ENCODE data around the gene FHOD3.
"Not testable (repeated sequence)": the region's sequence is repeated elsewhere in the genome, so short reads cannot be mapped to it uniquely, and the experiment has no call there.

The FHOD3 gene

GRCh38 chr18:36770315-36770946 is 472.9 kb downstream of the FHOD3 start:
- DNase-seq: no peak

- no peak for DNase-seq
Observed at GRCh38 chr18:36771245-36771644, 473.7 kb downstream of the FHOD3 start.

- DNase-seq: no peak
Observed at GRCh38 chr18:36772241-36772723, 474.8 kb downstream of the FHOD3 start.

- no peak for DNase-seq
Observed at GRCh38 chr18:36775396-36775795, 477.9 kb downstream of the FHOD3 start.

- no peak for DNase-seq
Observed at GRCh38 chr18:36776650-36777049, 479.1 kb downstream of the FHOD3 start.

GRCh38 chr18:36777566-36777965 is 480.1 kb downstream of the FHOD3 start:
- DNase-seq: no peak

GRCh38 chr18:36780748-36781147 is 483.2 kb downstream of the FHOD3 start:
- no peak for DNase-seq

- DNase-seq: no peak
Observed at GRCh38 chr18:36782710-36783109, 485.2 kb downstream of the FHOD3 start.

- DNase-seq: no peak
Observed at GRCh38 chr18:36783792-36784191, 486.3 kb downstream of the FHOD3 start.

- DNase-seq: no peak
Observed at GRCh38 chr18:36786686-36787085, 489.2 kb downstream of the FHOD3 start.

GRCh38 chr18:36792634-36793283 is 495.2 kb downstream of the FHOD3 start:
- no peak for DNase-seq

GRCh38 chr18:36798738-36799473 is 501.4 kb downstream of the FHOD3 start:
- DNase-seq: no peak

- DNase-seq: no peak
Observed at GRCh38 chr18:36805105-36805504, 507.6 kb downstream of the FHOD3 start.

GRCh38 chr18:36808681-36809080 is 511.2 kb downstream of the FHOD3 start:
- DNase-seq: no peak

- DNase-seq: peak; percentile 4
Observed at GRCh38 chr18:36809590-36810381, 512.3 kb downstream of the FHOD3 start.

- no peak for DNase-seq
Observed at GRCh38 chr18:36811430-36811829, 513.9 kb downstream of the FHOD3 start.

- no peak for DNase-seq
Observed at GRCh38 chr18:36811955-36812354, 514.4 kb downstream of the FHOD3 start.

- DNase-seq: no peak
Observed at GRCh38 chr18:36812678-36813077, 515.2 kb downstream of the FHOD3 start.

- DNase-seq: no peak
Observed at GRCh38 chr18:36813101-36813775, 515.7 kb downstream of the FHOD3 start.

- no peak for DNase-seq
Observed at GRCh38 chr18:36813824-36814223, 516.3 kb downstream of the FHOD3 start.

- no peak for DNase-seq
Observed at GRCh38 chr18:36814994-36815393, 517.5 kb downstream of the FHOD3 start.

- not testable (repeated sequence) for DNase-seq
Observed at GRCh38 chr18:36816096-36816495, 518.6 kb downstream of the FHOD3 start.

GRCh38 chr18:36817039-36817438 is 519.5 kb downstream of the FHOD3 start:
- DNase-seq: no peak

Data from activated effector memory CD4-positive, alpha-beta T cell treated with Interleukin-2 at 50 U/mL for 16 hours (primary cell).